GM12878 (cell line): ENCODE measurements around the gene PLPP3.

Experiments
- CBX3 ChIP-seq: fragments of 200-600 bp; sonication (generic); IDR thresholded peaks from 2 replicates; pipeline ENCODE4 v1.6.1; 2016; ENCODE audit warnings: low read depth, borderline replicate concordance
- CHD2 ChIP-seq: IDR thresholded peaks from 2 replicates; pipeline ENCODE4 v1.6.1; 2011; ENCODE audit warnings: low read depth, low read length, improper control_type of control experiment, borderline replicate concordance
- CREB1 ChIP-seq: IDR thresholded peaks from 2 replicates; pipeline ENCODE4 v1.6.1; 2012; ENCODE audit warnings: low read depth, mild to moderate bottlenecking, inconsistent platforms
- ELK1 ChIP-seq: IDR thresholded peaks from 2 replicates; pipeline ENCODE4 v1.6.1; 2012; ENCODE audit warnings: low read depth, low read length, improper control_type of control experiment
- EP300 ChIP-seq, 2 experiments: fragments of 150-350 bp in 1 of 2; IDR thresholded peaks; 2 replicates each; pipeline ENCODE4 v1.6.1; 2011 to 2012; ENCODE audit warnings: low read depth in 2 of 2, low read length in 2 of 2, borderline replicate concordance in 1 of 2, improper control_type of control experiment in 1 of 2, inconsistent platforms in 1 of 2; ENCODE audit not compliant: control insufficient read depth in 1 of 2
- IRF3 ChIP-seq: fragments of 450-650 bp; IDR thresholded peaks from 2 replicates; pipeline ENCODE4 v1.6.1; 2014; ENCODE audit warnings: mild to moderate bottlenecking
- IRF4 ChIP-seq: IDR thresholded peaks from 2 replicates; pipeline ENCODE4 v1.6.1; 2011; ENCODE audit warnings: low read depth, low read length
- KDM1A ChIP-seq: fragments of 200-600 bp; sonication (generic); IDR thresholded peaks from 2 replicates; pipeline ENCODE4 v1.6.1; 2016; ENCODE audit warnings: borderline replicate concordance
- POLR2A ChIP-seq: IDR thresholded peaks from 2 replicates; pipeline ENCODE4 v1.6.1; 2011; ENCODE audit warnings: low read depth, mild to moderate bottlenecking, low read length
- SIX5 ChIP-seq: IDR thresholded peaks from 2 replicates; pipeline ENCODE4 v1.6.1; 2011; ENCODE audit warnings: mild to moderate bottlenecking, low read depth, low read length, moderate library complexity; ENCODE audit not compliant: severe bottlenecking
- SP1 ChIP-seq: IDR thresholded peaks from one replicate; pipeline ENCODE4 v1.6.1; 2011; ENCODE audit warnings: low read depth, low read length
- TAF1 ChIP-seq: IDR thresholded peaks from 2 replicates; pipeline ENCODE4 v1.6.1; 2011; ENCODE audit warnings: mild to moderate bottlenecking, low read depth, low read length, borderline replicate concordance
- ZNF24 ChIP-seq: fragments of 450-650 bp; IDR thresholded peaks from 2 replicates; pipeline ENCODE4 v1.6.1; 2017; ENCODE audit warnings: antibody characterized with exemption, mild to moderate bottlenecking

GRCh38 chr1:56561227-56562019 lies 17.9 kb downstream of the PLPP3 start:
- TF ChIP-seq SIX5 (no peak), CHD2 (no peak), ELK1 (no peak), IRF4 (no peak), IRF3 (no peak), POLR2A (no peak), TAF1 (no peak), CBX3 (no peak), SP1 (no peak), KDM1A (no peak), EP300 (IDR thresholded peaks at IDR 0.05; ENCODE audit: borderline replicate concordance in 1 of 2, control insufficient read depth in 1 of 2, low read depth in 2 of 2, low read length in 2 of 2) (peak in 1 of 2 experiments; percentile 25; a peak in 1 of 4 replicates), ZNF24 (no peak), CREB1 (no peak)
